ENCODE results near the gene SPAG16.

- TF ChIP-seq CTCF (IDR thresholded peaks at IDR 0.05 in 2 of 3, conservative IDR thresholded peaks at IDR 0.05 in 1 of 3; ENCODE audit: borderline replicate concordance in 1 of 3, insufficient read depth in 1 of 3, low read depth in 2 of 3, low read length in 2 of 3) (no peak), CBX3 (IDR thresholded peaks at IDR 0.05; ENCODE audit: low read depth) (no peak), EZH2 (IDR thresholded peaks at IDR 0.05) (no peak)
These were observed 696.6 kb downstream of the SPAG16 start for GRCh38 chr2:213980883-213981282.
